Mesothelial cell of epicardium (in vitro differentiated cells): ENCODE data around the gene ASTN2. TPM values are rescaled to one million over a fixed set of nuclear protein-coding genes. Genes with fewer than 3 reads are reported as not detected.

Experiments
- DNase-seq, 2 experiments: peaks; one replicate each; pipeline ENCODE4 v3.0.0; 2021; ENCODE audit warnings: low spot score in 2 of 2; ENCODE audit not compliant: unreplicated experiment in 2 of 2
- H3K27ac Mint-ChIP-seq: 2 replicates; pipeline ENCODE4 v1.8.0; 2021; ENCODE audit warnings: mixed read lengths
- H3K27me3 Mint-ChIP-seq: 2 replicates; pipeline ENCODE4 v1.8.0; 2021; ENCODE audit warnings: low read depth, mixed read lengths
- H3K36me3 Mint-ChIP-seq: 2 replicates; pipeline ENCODE4 v1.8.0; 2021; ENCODE audit warnings: mixed read lengths
- H3K4me1 Mint-ChIP-seq: 2 replicates; pipeline ENCODE4 v1.8.0; 2021; ENCODE audit warnings: mixed read lengths
- H3K4me3 Mint-ChIP-seq: 2 replicates; pipeline ENCODE4 v1.8.0; 2021; ENCODE audit warnings: mild to moderate bottlenecking, moderate library complexity, mixed read lengths
- H3K9me3 Mint-ChIP-seq: 2 replicates; pipeline ENCODE4 v1.8.0; 2021; ENCODE audit warnings: mixed read lengths
- total RNA-seq: library from RNA; stranded (reverse); gene quantifications from 3 replicates; pipeline ENCODE4 v1.2.1, GENCODE V29; 2021
- TF ChIP-seq, protein P1 (sequence below): fragments of 200-600 bp; sonication (generic); IDR thresholded peaks from one replicate; pipeline ENCODE4 v1.5.0; 2021; ENCODE audit warnings: antibody characterized with exemption; ENCODE audit not compliant: unreplicated experiment

Gene ASTN2
- total RNA-seq, 1 donor from 2014 or later = 12.2 TPM

DNA sequence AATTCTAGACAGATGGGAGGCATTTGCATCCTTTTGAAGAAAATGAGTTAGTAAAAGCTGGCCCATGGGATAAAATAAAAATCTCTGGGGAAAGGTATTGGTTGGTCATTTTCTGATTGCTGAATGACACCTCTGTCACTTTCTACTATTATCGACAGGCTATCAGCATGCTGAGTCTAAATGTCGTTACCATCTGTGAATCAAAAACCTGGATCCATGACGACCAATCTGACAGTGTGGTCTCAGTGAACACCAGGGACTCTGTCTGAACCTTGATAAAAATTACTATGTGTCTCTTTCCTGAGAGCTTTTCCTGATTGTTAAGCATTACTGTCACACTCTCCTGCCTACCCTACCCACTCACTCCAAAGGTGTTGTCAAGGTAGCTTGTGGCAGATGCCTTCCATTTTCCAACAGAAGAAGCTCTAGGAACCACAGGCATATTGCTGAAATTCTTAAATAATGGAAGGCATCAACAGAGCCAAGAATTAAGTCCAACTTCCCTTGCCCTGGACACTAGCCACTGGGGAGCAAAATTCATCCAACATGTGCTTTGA is 12.6 kb upstream of the ASTN2 start:
- H3K4me1 Mint-ChIP-seq = no peaks in the 10 kb centered on the region
- no peak for DNase-seq
- peaks cover 86% of the 10 kb centered on the region for H3K27me3 Mint-ChIP-seq
- no peak overlapping the region for H3K27ac Mint-ChIP-seq
- H3K9me3 Mint-ChIP-seq = no peaks in the 10 kb centered on the region
- TF ChIP-seq, protein P1, sequence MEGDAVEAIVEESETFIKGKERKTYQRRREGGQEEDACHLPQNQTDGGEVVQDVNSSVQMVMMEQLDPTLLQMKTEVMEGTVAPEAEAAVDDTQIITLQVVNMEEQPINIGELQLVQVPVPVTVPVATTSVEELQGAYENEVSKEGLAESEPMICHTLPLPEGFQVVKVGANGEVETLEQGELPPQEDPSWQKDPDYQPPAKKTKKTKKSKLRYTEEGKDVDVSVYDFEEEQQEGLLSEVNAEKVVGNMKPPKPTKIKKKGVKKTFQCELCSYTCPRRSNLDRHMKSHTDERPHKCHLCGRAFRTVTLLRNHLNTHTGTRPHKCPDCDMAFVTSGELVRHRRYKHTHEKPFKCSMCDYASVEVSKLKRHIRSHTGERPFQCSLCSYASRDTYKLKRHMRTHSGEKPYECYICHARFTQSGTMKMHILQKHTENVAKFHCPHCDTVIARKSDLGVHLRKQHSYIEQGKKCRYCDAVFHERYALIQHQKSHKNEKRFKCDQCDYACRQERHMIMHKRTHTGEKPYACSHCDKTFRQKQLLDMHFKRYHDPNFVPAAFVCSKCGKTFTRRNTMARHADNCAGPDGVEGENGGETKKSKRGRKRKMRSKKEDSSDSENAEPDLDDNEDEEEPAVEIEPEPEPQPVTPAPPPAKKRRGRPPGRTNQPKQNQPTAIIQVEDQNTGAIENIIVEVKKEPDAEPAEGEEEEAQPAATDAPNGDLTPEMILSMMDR = no peak
- no peak overlapping the region for H3K4me3 Mint-ChIP-seq
- no peaks in the 10 kb centered on the region for H3K36me3 Mint-ChIP-seq

DNA sequence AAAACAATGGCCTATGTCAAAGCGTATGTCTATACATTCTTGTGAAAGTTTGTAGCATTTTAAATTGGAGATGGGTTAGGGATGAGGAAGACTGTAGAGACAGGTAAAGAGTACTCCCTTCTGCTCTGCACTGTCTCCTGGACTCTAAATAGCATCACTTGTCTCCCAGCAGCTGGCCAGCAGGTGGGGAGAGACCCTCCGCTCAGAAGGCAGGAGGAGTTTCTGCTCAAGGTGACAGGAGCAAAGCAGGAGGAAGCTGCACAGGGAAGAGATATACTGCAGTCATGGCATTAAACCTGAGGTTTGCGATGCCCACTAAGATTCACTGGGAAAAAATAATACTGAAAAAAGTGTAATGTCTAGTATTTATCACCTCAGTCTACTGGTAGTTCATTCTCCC is 10.7 kb upstream of the ASTN2 start:
- Mint-ChIP-seq H3K27ac (no peak overlapping the region), H3K4me3 (no peak overlapping the region), H3K4me1 (no peaks in the 10 kb centered on the region), H3K36me3 (no peaks in the 10 kb centered on the region), H3K9me3 (no peaks in the 10 kb centered on the region), H3K27me3 (peaks cover 79% of the 10 kb centered on the region)
- no peak for DNase-seq
- TF ChIP-seq, protein P1 = no peak

DNA sequence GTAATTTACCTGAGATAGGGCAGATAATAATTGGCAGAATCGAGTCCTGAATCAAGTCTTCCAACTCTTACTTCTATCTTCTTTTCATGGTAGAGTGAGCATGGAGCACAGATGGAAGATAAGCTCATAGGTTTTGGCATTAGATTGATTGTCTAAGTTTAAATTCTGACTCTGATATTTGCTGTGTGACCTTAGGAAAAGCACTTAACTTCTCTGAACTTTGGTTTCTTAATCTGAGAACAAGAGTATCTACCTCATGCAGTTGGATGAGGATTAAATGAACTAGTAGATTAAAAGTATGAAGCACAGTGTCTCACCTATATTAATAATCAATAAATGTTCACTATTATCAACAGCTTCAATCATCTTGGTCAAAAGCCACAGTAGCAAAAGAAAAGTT is 9.4 kb upstream of the ASTN2 start:
- TF ChIP-seq, protein P1 = no peak
- H3K9me3 Mint-ChIP-seq = no peaks in the 10 kb centered on the region
- no peaks in the 10 kb centered on the region for H3K4me1 Mint-ChIP-seq
- H3K36me3 Mint-ChIP-seq = no peaks in the 10 kb centered on the region
- H3K27me3 Mint-ChIP-seq = peaks cover 70% of the 10 kb centered on the region
- H3K4me3 Mint-ChIP-seq = no peak overlapping the region
- DNase-seq = no peak
- no peak overlapping the region for H3K27ac Mint-ChIP-seq

DNA sequence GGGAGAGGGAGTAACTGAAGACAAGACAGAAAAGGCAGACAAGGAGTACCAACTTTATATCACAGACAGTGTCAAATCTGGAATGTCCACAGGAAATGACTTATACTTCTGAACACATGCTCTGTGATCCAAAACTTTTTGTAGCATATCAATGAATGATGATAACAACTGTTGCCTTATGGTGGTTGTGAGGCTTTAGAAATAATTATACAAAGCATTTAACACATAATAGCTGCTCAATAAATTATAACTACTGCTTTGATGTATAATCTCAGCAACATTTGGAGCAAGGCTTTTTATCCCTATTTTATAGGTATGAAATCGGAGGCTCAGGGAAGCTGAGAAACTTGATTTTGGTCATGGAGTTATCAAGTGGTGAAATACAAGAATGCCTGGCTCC is 3.3 kb upstream of the ASTN2 start:
- H3K27ac Mint-ChIP-seq = no peak overlapping the region
- H3K36me3 Mint-ChIP-seq = no peaks in the 10 kb centered on the region
- no peak overlapping the region for H3K4me3 Mint-ChIP-seq
- peaks cover 27% of the 10 kb centered on the region for H3K27me3 Mint-ChIP-seq
- H3K4me1 Mint-ChIP-seq = peaks cover 8% of the 10 kb centered on the region
- no peak for DNase-seq
- TF ChIP-seq, protein P1 = no peak
- H3K9me3 Mint-ChIP-seq = no peaks in the 10 kb centered on the region

DNA sequence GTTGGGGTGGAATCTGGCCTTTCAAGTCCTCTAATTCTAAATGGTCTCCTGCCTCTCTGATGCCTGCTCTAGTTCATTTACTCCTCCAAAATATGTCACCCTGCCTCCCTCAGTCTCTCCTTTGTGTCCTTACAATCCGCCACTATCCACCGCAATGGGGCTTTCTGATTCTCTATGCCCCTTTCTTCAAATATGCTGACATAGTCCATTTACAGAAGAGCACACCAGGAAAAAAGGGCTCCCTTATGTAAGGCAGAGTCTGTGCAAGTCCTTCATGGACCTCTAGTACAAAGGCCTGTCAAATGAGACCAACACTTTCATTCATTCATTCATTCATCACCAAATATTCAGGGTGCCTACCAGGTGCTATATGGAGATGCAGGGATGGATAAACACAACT is 2.0 kb upstream of the ASTN2 start:
- TF ChIP-seq, protein P1 = no peak
- no peak overlapping the region for H3K4me3 Mint-ChIP-seq
- H3K36me3 Mint-ChIP-seq = no peaks in the 10 kb centered on the region
- H3K9me3 Mint-ChIP-seq = no peaks in the 10 kb centered on the region
- DNase-seq = no peak
- H3K27ac Mint-ChIP-seq = no peak overlapping the region
- peaks cover 12% of the 10 kb centered on the region for H3K4me1 Mint-ChIP-seq
- peaks cover 27% of the 10 kb centered on the region for H3K27me3 Mint-ChIP-seq
